Measurements from ENCODE around the gene CASD1. TPM values are rescaled to one million over a fixed set of nuclear protein-coding genes. Genes with fewer than 3 reads are reported as not detected.

The CASD1 gene
- 9.9 and 12.9 TPM in 2 replicates for total RNA-seq

GRCh38 chr7:94509264-94509886 is at the start of gene CASD1:
CASD1 (plus strand) TSS chr7:94509809; CDS start chr7:94510085, 276 bp downstream.

Small RNA genes within 50 kb of the gene (small RNA-seq; reads per million reads assigned to genes)
- not detected for gene RNU6-1328P

Other genes with a start within 250 kb of the CASD1 start
- 1,111 and 1,947 TPM in 2 replicates for gene COL1A2, start 114.9 kb upstream of the CASD1 start, total RNA-seq
- gene SGCE, start 146.3 kb downstream of the CASD1 start, total RNA-seq = 65.5 and 65.8 TPM in 2 replicates

All from subcutaneous preadipocyte (primary cell).